IMR-90 (cell line): ENCODE measurements around the gene ADGRD1. TPM values are rescaled to one million over a fixed set of nuclear protein-coding genes. Genes with fewer than 3 reads are reported as not detected.

Experiments
- ATAC-seq: fragments of 200-7000 bp; cut with Tn5 transposase; 2 replicates; pipeline ENCODE4 v1.9.1; 2020; ENCODE audit warnings: low read depth, mild to moderate bottlenecking, moderate library complexity
- BruUV-seq: library from RNA; stranded (reverse); fragments of 400-500 nt; replicated peaks from 2 replicates; lab custom pipeline; 2021; lab: Mats Ljungman, UMichigan
- CTCF ChIA-PET: fragments of 300-600 bp; formaldehyde crosslinking; extraction: SDS; loops from one replicate; lab custom pipeline; 2021; ENCODE audit warnings: antibody characterized with exemption; lab: Yijun Ruan, JAX
- POLR2A ChIA-PET: fragments of 300-600 bp; sonication (Branson Sonifier 250); formaldehyde crosslinking; loops from one replicate; lab custom pipeline; 2022; ENCODE audit warnings: antibody characterized with exemption; ENCODE audit not compliant: unreplicated experiment; lab: Charles Lee
- DNase-seq: peaks from one replicate; pipeline ENCODE4 v3.0.0; 2013
- H2AFZ ChIP-seq: replicated peaks from 2 replicates; pipeline ENCODE3; 2013; ENCODE audit warnings: low read length, mild to moderate bottlenecking; ENCODE audit not compliant: poor library complexity
- H2AK5ac ChIP-seq: 2 replicates; pipeline ENCODE4 v1.6.1; 2013; ENCODE audit warnings: low read depth, low read length, inconsistent platforms
- H2AK9ac ChIP-seq: replicated peaks from 2 replicates; pipeline ENCODE3; 2013; ENCODE audit warnings: mild to moderate bottlenecking, low read depth, low read length, moderate library complexity; ENCODE audit not compliant: poor library complexity
- H2BK120ac ChIP-seq: 2 replicates; pipeline ENCODE4 v1.6.1; 2013; ENCODE audit warnings: low read depth, low read length, inconsistent platforms
- H2BK15ac ChIP-seq: 3 replicates; pipeline ENCODE4 v1.6.1; 2013; ENCODE audit warnings: low read depth, low read length, inconsistent platforms
- H2BK20ac ChIP-seq: 2 replicates; pipeline ENCODE4 v1.6.1; 2013; ENCODE audit warnings: low read depth, mild to moderate bottlenecking, inconsistent platforms, low read length, moderate library complexity
- H2BK5ac ChIP-seq: 2 replicates; pipeline ENCODE4 v1.6.1; 2013; ENCODE audit warnings: mild to moderate bottlenecking, low read depth, low read length, inconsistent platforms; ENCODE audit not compliant: poor library complexity, severe bottlenecking
- H3K14ac ChIP-seq: replicated peaks from 2 replicates; pipeline ENCODE4 v1.6.1; 2013; ENCODE audit warnings: low read depth, low read length, inconsistent platforms
- H3K18ac ChIP-seq: 2 replicates; pipeline ENCODE4 v1.6.1; 2013; ENCODE audit warnings: low read depth, low read length, control low read depth
- H3K23ac ChIP-seq: 2 replicates; pipeline ENCODE4 v1.6.1; 2013; ENCODE audit warnings: low read depth, low read length, inconsistent platforms
- H3K27ac ChIP-seq: 2 replicates; pipeline ENCODE4 v1.5.1; 2013; ENCODE audit warnings: mild to moderate bottlenecking, control low read depth, low read length; ENCODE audit not compliant: insufficient read depth
- H3K27me3 ChIP-seq: 2 replicates; pipeline ENCODE4 v1.6.1; 2013; ENCODE audit warnings: low read length; ENCODE audit not compliant: control insufficient read depth, insufficient read depth
- H3K36me3 ChIP-seq: 2 replicates; pipeline ENCODE4 v1.6.1; 2013; ENCODE audit warnings: low read length, mixed read lengths; ENCODE audit not compliant: control insufficient read depth, insufficient read depth
- H3K4ac ChIP-seq: 2 replicates; pipeline ENCODE4 v1.6.1; 2013; ENCODE audit warnings: low read depth, low read length, inconsistent platforms
- H3K4me1 ChIP-seq: 2 replicates; pipeline ENCODE4 v1.6.1; 2013; ENCODE audit warnings: low read length, mixed read lengths; ENCODE audit not compliant: control insufficient read depth, insufficient read depth
- H3K4me2 ChIP-seq: 2 replicates; pipeline ENCODE4 v1.6.1; 2013; ENCODE audit warnings: low read depth, mild to moderate bottlenecking, control low read depth, low read length, moderate library complexity
- H3K4me3 ChIP-seq: 2 replicates; pipeline ENCODE4 v1.5.1; 2013; ENCODE audit warnings: low read depth, mild to moderate bottlenecking, control low read depth, low read length, moderate library complexity; ENCODE audit not compliant: insufficient read depth
- H3K56ac ChIP-seq: 2 replicates; pipeline ENCODE4 v1.6.1; 2013; ENCODE audit warnings: low read length, inconsistent platforms; ENCODE audit not compliant: insufficient read depth; ENCODE audit errors: extremely low read depth
- H3K79me1 ChIP-seq, 2 experiments: 2 replicates each; pipeline ENCODE4 v1.6.1; 2013; ENCODE audit warnings: low read length in 2 of 2, inconsistent platforms in 1 of 2, low read depth in 1 of 2
- H3K9ac ChIP-seq: 2 replicates; pipeline ENCODE4 v1.6.1; 2013; ENCODE audit warnings: low read depth, low read length, control low read depth
- H3K9me1 ChIP-seq: 2 replicates; pipeline ENCODE4 v1.6.1; 2013; ENCODE audit warnings: low read length, inconsistent platforms; ENCODE audit not compliant: insufficient read depth
- H3K9me3 ChIP-seq: 2 replicates; pipeline ENCODE4 v1.6.1; 2013; ENCODE audit warnings: low read length; ENCODE audit not compliant: control insufficient read depth, insufficient read depth
- H4K20me1 ChIP-seq: 2 replicates; pipeline ENCODE4 v1.6.1; 2013; ENCODE audit warnings: low read length, inconsistent platforms; ENCODE audit not compliant: insufficient read depth
- H4K5ac ChIP-seq: 2 replicates; pipeline ENCODE4 v1.6.1; 2013; ENCODE audit warnings: mild to moderate bottlenecking, low read depth, low read length, control low read depth
- H4K8ac ChIP-seq, 2 experiments: 2 replicates each; pipeline ENCODE4 v1.6.1; 2013; ENCODE audit warnings: low read depth in 2 of 2, low read length in 2 of 2, control low read depth in 1 of 2, inconsistent platforms in 1 of 2
- H4K91ac ChIP-seq: 2 replicates; pipeline ENCODE4 v1.6.1; 2013; ENCODE audit warnings: low read depth, low read length, inconsistent platforms; ENCODE audit not compliant: insufficient read depth
- BHLHE40 ChIP-seq: fragments of 150-350 bp; IDR thresholded peaks from 2 replicates; pipeline ENCODE4 v1.6.1; 2016; ENCODE audit warnings: mild to moderate bottlenecking, low read depth, low read length
- CEBPB ChIP-seq: IDR thresholded peaks from 2 replicates; pipeline ENCODE4 v1.6.1; 2012; ENCODE audit warnings: low read depth, low read length, improper control_type of control experiment
- CHD1 ChIP-seq: IDR thresholded peaks from 2 replicates; pipeline ENCODE4 v1.6.1; 2012; ENCODE audit warnings: low read depth, low read length, improper control_type of control experiment
- FOS ChIP-seq: fragments of 150-350 bp; IDR thresholded peaks from 2 replicates; pipeline ENCODE4 v1.6.1; 2016; ENCODE audit warnings: low read depth, low read length
- MAFK ChIP-seq: IDR thresholded peaks from 2 replicates; pipeline ENCODE4 v1.6.1; 2012; ENCODE audit warnings: low read depth, low read length, improper control_type of control experiment
- MAZ ChIP-seq: IDR thresholded peaks from 2 replicates; pipeline ENCODE4 v1.6.1; 2012; ENCODE audit warnings: low read depth, mild to moderate bottlenecking, low read length, improper control_type of control experiment, moderate library complexity, borderline replicate concordance
- MXI1 ChIP-seq: IDR thresholded peaks from 2 replicates; pipeline ENCODE4 v1.6.1; 2012; ENCODE audit warnings: low read depth, mild to moderate bottlenecking, low read length, moderate library complexity, borderline replicate concordance
- NFE2L2 ChIP-seq: fragments of 150-350 bp; IDR thresholded peaks from 2 replicates; pipeline ENCODE4 v1.6.1; 2016; ENCODE audit warnings: low read depth, mild to moderate bottlenecking, low read length
- POLR2A ChIP-seq: IDR thresholded peaks from 2 replicates; pipeline ENCODE4 v1.6.1; 2012; ENCODE audit warnings: mild to moderate bottlenecking, low read depth, low read length
- RAD21 ChIP-seq: IDR thresholded peaks from 2 replicates; pipeline ENCODE4 v1.6.1; 2012; ENCODE audit warnings: low read length, improper control_type of control experiment
- RCOR1 ChIP-seq: IDR thresholded peaks from 2 replicates; pipeline ENCODE4 v1.6.1; 2012; ENCODE audit warnings: mild to moderate bottlenecking, low read length, improper control_type of control experiment; ENCODE audit not compliant: insufficient replicate concordance
- RFX5 ChIP-seq: IDR thresholded peaks from 2 replicates; pipeline ENCODE4 v1.8.0; 2012; ENCODE audit warnings: low read depth, mild to moderate bottlenecking, low read length, moderate library complexity
- SMC3 ChIP-seq: fragments of 150-350 bp; IDR thresholded peaks from 2 replicates; pipeline ENCODE4 v1.6.1; 2016; ENCODE audit warnings: low read depth, mild to moderate bottlenecking, antibody characterized with exemption, low read length, moderate library complexity
- WGBS, 2 experiments: methylation state at CpG; one replicate each; pipeline versions ENCODE4 v1.1.5 to v1.1.7; 2013; ENCODE audit warnings: missing lambda C conversion rate in 2 of 2; ENCODE audit not compliant: insufficient read length in 1 of 2; ENCODE audit errors: extremely low coverage in 2 of 2; 5-methylcytosine and 5-hydroxymethylcytosine counted together
- dilution Hi-C: fragments of 300-500 bp; cut with HindIII; formaldehyde crosslinking; loops from one replicate; pipeline ENCODE4 v1.14.3; 2018; ENCODE audit warnings: low sequenced_read_pairs; ENCODE audit not compliant: unreplicated experiment
- in situ Hi-C: fragments of 300-500 bp; cut with MboI; formaldehyde crosslinking; loops from 3 replicates; pipeline ENCODE4 v1.14.3; 2019; ENCODE audit warnings: low sequenced_read_pairs, inconsistent platforms, mixed read lengths
- intact Hi-C: fragments of 100-400 bp; cut with micrococcal nuclease; formaldehyde crosslinking; loops from 2 replicates; pipeline ENCODE4 v1.10.0; 2022
- polyA plus RNA-seq, 3 experiments: library from polyadenylated mRNA; depleted of rRNA; stranded (reverse); fragments of >200 nt; gene quantifications; 2 replicates each; pipeline ENCODE4 v1.2.3, GENCODE V29; 2012; ENCODE audit warnings: low replicate concordance in 1 of 3
- total RNA-seq: library from RNA; depleted of rRNA; stranded (reverse); fragments of >200 nt; gene quantifications from 2 replicates; pipeline ENCODE4 v1.2.3, GENCODE V29; 2012
- TF ChIP-seq, protein P1 (sequence below): conservative IDR thresholded peaks from 2 replicates; pipeline ENCODE4 v1.5.1; 2012; ENCODE audit warnings: mild to moderate bottlenecking, low read depth, low read length, improper control_type of control experiment
- TF ChIP-seq, protein P2 (sequence below): fragments of 150-350 bp; IDR thresholded peaks from 2 replicates; pipeline ENCODE4 v1.6.1; 2017; ENCODE audit warnings: mild to moderate bottlenecking, antibody characterized with exemption, low read length, low read depth
- TF ChIP-seq, protein P3 (sequence below): fragments of 150-350 bp; IDR thresholded peaks from 2 replicates; pipeline ENCODE4 v1.6.1; 2016; ENCODE audit warnings: low read depth, mild to moderate bottlenecking, low read length, moderate library complexity, borderline replicate concordance

The ADGRD1 gene
- total and polyA plus RNA-seq, 2 of the 4 experiments (the other 2 are of a cell fraction): not detected

DNA sequence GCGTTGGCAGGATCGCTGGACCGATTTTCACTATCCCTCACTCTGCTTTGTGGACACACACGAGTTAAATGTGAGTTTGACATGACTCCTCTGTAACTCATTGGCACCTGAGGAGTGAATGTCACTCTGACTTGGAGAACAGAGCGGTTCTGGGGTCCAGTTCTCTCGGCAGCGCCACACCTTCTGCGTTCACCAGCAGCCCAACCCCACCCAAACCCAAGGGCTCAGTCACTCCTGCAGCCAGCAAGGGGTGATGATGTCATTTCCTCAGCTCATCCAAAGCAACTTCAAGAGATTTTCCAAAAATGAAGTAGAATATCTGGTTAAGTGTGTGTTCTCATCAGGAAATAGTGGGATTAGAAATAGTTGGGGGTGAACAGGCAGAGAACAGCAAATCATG is 36.3 kb downstream of the ADGRD1 start:
- dilution Hi-C loops (no loop called here), in situ Hi-C loops (no loop called here), intact Hi-C loops (no loop called here)
- Histone ChIP-seq H2AK9ac (no peak overlapping the region), H3K4me3 (no peak overlapping the region), H3K14ac (no peak overlapping the region), H2BK20ac (no peak overlapping the region), H3K9me3 (peaks cover 33% of the 10 kb centered on the region), H3K9me1 (no peaks in the 10 kb centered on the region), H3K4me2 (no peak overlapping the region), H2BK5ac (no peak overlapping the region), H2BK15ac (no peak overlapping the region), H3K4ac (no peak overlapping the region), H3K27ac (no peak overlapping the region), H3K56ac (no peak overlapping the region), H2AK5ac (no peak overlapping the region), H4K5ac (no peak overlapping the region), H3K4me1 (no peaks in the 10 kb centered on the region), H4K20me1 (no peaks in the 10 kb centered on the region), H3K23ac (no peak overlapping the region), H3K27me3 (no peaks in the 10 kb centered on the region), H3K9ac (no peak overlapping the region), H4K8ac (no peak overlapping the region), H4K91ac (no peak overlapping the region), H3K79me1 (no peaks in the 10 kb centered on the region), H2AFZ (no peak overlapping the region), H3K36me3 (no peaks in the 10 kb centered on the region), H3K18ac (no peak overlapping the region), H2BK120ac (no peak overlapping the region)
- DNase-seq: no peak
- POLR2A ChIA-PET: no interaction called here
- CTCF ChIA-PET: no interaction called here
- no peak for TF ChIP-seq BHLHE40
- no peak for TF ChIP-seq CEBPB
- no peak for TF ChIP-seq MXI1
- no peak for TF ChIP-seq SMC3
- TF ChIP-seq POLR2A: no peak
- TF ChIP-seq MAZ: no peak
- TF ChIP-seq, protein P1, sequence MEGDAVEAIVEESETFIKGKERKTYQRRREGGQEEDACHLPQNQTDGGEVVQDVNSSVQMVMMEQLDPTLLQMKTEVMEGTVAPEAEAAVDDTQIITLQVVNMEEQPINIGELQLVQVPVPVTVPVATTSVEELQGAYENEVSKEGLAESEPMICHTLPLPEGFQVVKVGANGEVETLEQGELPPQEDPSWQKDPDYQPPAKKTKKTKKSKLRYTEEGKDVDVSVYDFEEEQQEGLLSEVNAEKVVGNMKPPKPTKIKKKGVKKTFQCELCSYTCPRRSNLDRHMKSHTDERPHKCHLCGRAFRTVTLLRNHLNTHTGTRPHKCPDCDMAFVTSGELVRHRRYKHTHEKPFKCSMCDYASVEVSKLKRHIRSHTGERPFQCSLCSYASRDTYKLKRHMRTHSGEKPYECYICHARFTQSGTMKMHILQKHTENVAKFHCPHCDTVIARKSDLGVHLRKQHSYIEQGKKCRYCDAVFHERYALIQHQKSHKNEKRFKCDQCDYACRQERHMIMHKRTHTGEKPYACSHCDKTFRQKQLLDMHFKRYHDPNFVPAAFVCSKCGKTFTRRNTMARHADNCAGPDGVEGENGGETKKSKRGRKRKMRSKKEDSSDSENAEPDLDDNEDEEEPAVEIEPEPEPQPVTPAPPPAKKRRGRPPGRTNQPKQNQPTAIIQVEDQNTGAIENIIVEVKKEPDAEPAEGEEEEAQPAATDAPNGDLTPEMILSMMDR: no peak
- TF ChIP-seq, protein P2, sequence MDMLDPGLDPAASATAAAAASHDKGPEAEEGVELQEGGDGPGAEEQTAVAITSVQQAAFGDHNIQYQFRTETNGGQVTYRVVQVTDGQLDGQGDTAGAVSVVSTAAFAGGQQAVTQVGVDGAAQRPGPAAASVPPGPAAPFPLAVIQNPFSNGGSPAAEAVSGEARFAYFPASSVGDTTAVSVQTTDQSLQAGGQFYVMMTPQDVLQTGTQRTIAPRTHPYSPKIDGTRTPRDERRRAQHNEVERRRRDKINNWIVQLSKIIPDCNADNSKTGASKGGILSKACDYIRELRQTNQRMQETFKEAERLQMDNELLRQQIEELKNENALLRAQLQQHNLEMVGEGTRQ: no peak
- TF ChIP-seq RCOR1: no peak
- no peak for TF ChIP-seq MAFK
- TF ChIP-seq RAD21: no peak
- TF ChIP-seq FOS: no peak
- TF ChIP-seq RFX5: no peak
- TF ChIP-seq NFE2L2: no peak
- TF ChIP-seq CHD1: no peak
- TF ChIP-seq, protein P3, sequence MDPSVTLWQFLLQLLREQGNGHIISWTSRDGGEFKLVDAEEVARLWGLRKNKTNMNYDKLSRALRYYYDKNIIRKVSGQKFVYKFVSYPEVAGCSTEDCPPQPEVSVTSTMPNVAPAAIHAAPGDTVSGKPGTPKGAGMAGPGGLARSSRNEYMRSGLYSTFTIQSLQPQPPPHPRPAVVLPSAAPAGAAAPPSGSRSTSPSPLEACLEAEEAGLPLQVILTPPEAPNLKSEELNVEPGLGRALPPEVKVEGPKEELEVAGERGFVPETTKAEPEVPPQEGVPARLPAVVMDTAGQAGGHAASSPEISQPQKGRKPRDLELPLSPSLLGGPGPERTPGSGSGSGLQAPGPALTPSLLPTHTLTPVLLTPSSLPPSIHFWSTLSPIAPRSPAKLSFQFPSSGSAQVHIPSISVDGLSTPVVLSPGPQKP: no peak
- BruUV-seq: no TSS peak
- ATAC-seq: no peak
- no CpG with 5 or more reads among the region's 8 CpGs for WGBS, 2 experiments
